ENCODE results near the gene NT5C3B.

NT5C3B gene

GRCh38 chr17:41812381-41813151 is 23.5 kb downstream of the NT5C3B start, which contains the start of gene FKBP10:
TSS of gene FKBP10 (plus strand) at chr17:41813004. CDS start at chr17:41813035, 31 bp downstream.
- no peak for DNase-seq
- Histone ChIP-seq H3K36me3 (ENCODE audit: control insufficient read depth, insufficient read depth, low read length) (no peaks in the 10 kb centered on the region), H3K27ac (ENCODE audit: insufficient read depth, low read length, poor library complexity, severe bottlenecking) (peak within 1 kb of the TSS; percentile 42), H3K27me3 (replicated peaks; ENCODE audit: control insufficient read depth, insufficient read depth, low read length, poor library complexity, severe bottlenecking) (no peaks in the 10 kb centered on the region), H3K9me3 (ENCODE audit: control insufficient read depth, low read length) (no peaks in the 10 kb centered on the region), H3K4me1 (ENCODE audit: control insufficient read depth, insufficient read depth, low read length, poor library complexity, severe bottlenecking) (peaks cover 24% of the 10 kb centered on the region), H3K4me3 (ENCODE audit: insufficient read depth, low read depth, low read length, poor library complexity, severe bottlenecking) (peak within 1 kb of the TSS; percentile 68)

GRCh38 chr17:41811549-41812380 is 24.3 kb downstream of the NT5C3B start, which contains the start of gene P3H4:
TSS of gene P3H4 (minus strand) at chr17:41811949. CDS start at chr17:41811915, 34 bp downstream.
- Histone ChIP-seq H3K36me3 (ENCODE audit: control insufficient read depth, insufficient read depth, low read length) (no peaks in the 10 kb centered on the region), H3K4me1 (ENCODE audit: control insufficient read depth, insufficient read depth, low read length, poor library complexity, severe bottlenecking) (peaks cover 24% of the 10 kb centered on the region), H3K27me3 (replicated peaks; ENCODE audit: control insufficient read depth, insufficient read depth, low read length, poor library complexity, severe bottlenecking) (no peaks in the 10 kb centered on the region), H3K9me3 (ENCODE audit: control insufficient read depth, low read length) (no peaks in the 10 kb centered on the region), H3K4me3 (ENCODE audit: insufficient read depth, low read depth, low read length, poor library complexity, severe bottlenecking) (peak within 1 kb of the TSS; percentile 68), H3K27ac (ENCODE audit: insufficient read depth, low read length, poor library complexity, severe bottlenecking) (peak within 1 kb of the TSS; percentile 42)
- DNase-seq = peak; percentile 44 to 58 (median 56)

GRCh38 chr17:41810659-41811548 is 25.1 kb downstream of the NT5C3B start:
- peak overlapping the region; percentile 68 for H3K4me3 ChIP-seq (ENCODE audit: insufficient read depth, low read depth, low read length, poor library complexity, severe bottlenecking)
- H3K27me3 ChIP-seq (replicated peaks; ENCODE audit: control insufficient read depth, insufficient read depth, low read length, poor library complexity, severe bottlenecking) = no peaks in the 10 kb centered on the region
- no peaks in the 10 kb centered on the region for H3K36me3 ChIP-seq (ENCODE audit: control insufficient read depth, insufficient read depth, low read length)
- H3K9me3 ChIP-seq (ENCODE audit: control insufficient read depth, low read length) = no peaks in the 10 kb centered on the region
- peaks cover 24% of the 10 kb centered on the region for H3K4me1 ChIP-seq (ENCODE audit: control insufficient read depth, insufficient read depth, low read length, poor library complexity, severe bottlenecking)
- no peak overlapping the region for H3K27ac ChIP-seq (ENCODE audit: insufficient read depth, low read length, poor library complexity, severe bottlenecking)
- DNase-seq = no peak

- Histone ChIP-seq H3K27me3 (replicated peaks; ENCODE audit: control insufficient read depth, insufficient read depth, low read length, poor library complexity, severe bottlenecking) (no peaks in the 10 kb centered on the region), H3K9me3 (ENCODE audit: control insufficient read depth, low read length) (no peaks in the 10 kb centered on the region), H3K4me3 (ENCODE audit: insufficient read depth, low read depth, low read length, poor library complexity, severe bottlenecking) (no peak overlapping the region), H3K27ac (ENCODE audit: insufficient read depth, low read length, poor library complexity, severe bottlenecking) (no peak overlapping the region), H3K36me3 (ENCODE audit: control insufficient read depth, insufficient read depth, low read length) (no peaks in the 10 kb centered on the region), H3K4me1 (ENCODE audit: control insufficient read depth, insufficient read depth, low read length, poor library complexity, severe bottlenecking) (peaks cover 13% of the 10 kb centered on the region)
- no peak for DNase-seq
Measured at GRCh38 chr17:41806685-41807445, 29.2 kb downstream of the NT5C3B start.

- Histone ChIP-seq H3K4me1 (ENCODE audit: control insufficient read depth, insufficient read depth, low read length, poor library complexity, severe bottlenecking) (no peaks in the 10 kb centered on the region), H3K9me3 (ENCODE audit: control insufficient read depth, low read length) (no peaks in the 10 kb centered on the region), H3K27ac (ENCODE audit: insufficient read depth, low read length, poor library complexity, severe bottlenecking) (no peak overlapping the region), H3K4me3 (ENCODE audit: insufficient read depth, low read depth, low read length, poor library complexity, severe bottlenecking) (no peak overlapping the region), H3K27me3 (replicated peaks; ENCODE audit: control insufficient read depth, insufficient read depth, low read length, poor library complexity, severe bottlenecking) (no peaks in the 10 kb centered on the region), H3K36me3 (ENCODE audit: control insufficient read depth, insufficient read depth, low read length) (no peaks in the 10 kb centered on the region)
- no peak for DNase-seq
Measured at GRCh38 chr17:41803049-41804020, 32.7 kb downstream of the NT5C3B start.

GRCh38 chr17:41801374-41802271 is 34.4 kb downstream of the NT5C3B start:
- no peaks in the 10 kb centered on the region for H3K36me3 ChIP-seq (ENCODE audit: control insufficient read depth, insufficient read depth, low read length)
- peak; percentile 32 to 58 (median 38) for DNase-seq
- H3K27me3 ChIP-seq (replicated peaks; ENCODE audit: control insufficient read depth, insufficient read depth, low read length, poor library complexity, severe bottlenecking) = no peaks in the 10 kb centered on the region
- H3K4me1 ChIP-seq (ENCODE audit: control insufficient read depth, insufficient read depth, low read length, poor library complexity, severe bottlenecking) = no peaks in the 10 kb centered on the region
- no peak overlapping the region for H3K4me3 ChIP-seq (ENCODE audit: insufficient read depth, low read depth, low read length, poor library complexity, severe bottlenecking)
- H3K9me3 ChIP-seq (ENCODE audit: control insufficient read depth, low read length) = no peaks in the 10 kb centered on the region
- no peak overlapping the region for H3K27ac ChIP-seq (ENCODE audit: insufficient read depth, low read length, poor library complexity, severe bottlenecking)

- Histone ChIP-seq H3K4me3 (ENCODE audit: insufficient read depth, low read depth, low read length, poor library complexity, severe bottlenecking) (no peak overlapping the region), H3K36me3 (ENCODE audit: control insufficient read depth, insufficient read depth, low read length) (no peaks in the 10 kb centered on the region), H3K27ac (ENCODE audit: insufficient read depth, low read length, poor library complexity, severe bottlenecking) (no peak overlapping the region), H3K9me3 (ENCODE audit: control insufficient read depth, low read length) (no peaks in the 10 kb centered on the region), H3K4me1 (ENCODE audit: control insufficient read depth, insufficient read depth, low read length, poor library complexity, severe bottlenecking) (no peaks in the 10 kb centered on the region), H3K27me3 (replicated peaks; ENCODE audit: control insufficient read depth, insufficient read depth, low read length, poor library complexity, severe bottlenecking) (no peaks in the 10 kb centered on the region)
- DNase-seq = peak in 1 of 3 donors; percentile 16
Measured at GRCh38 chr17:41800601-41801373, 35.2 kb downstream of the NT5C3B start.

Measured in effector memory CD4-positive, alpha-beta T cell (primary cell).